SK-N-SH treated with all-trans-retinoic acid at 6 μM for 48 hours (cell line): ENCODE results near the gene AMPD3.

Source experiments
- ATAC-seq: fragments of 200-7000 bp; cut with Tn5 transposase; 3 replicates; pipeline ENCODE4 v1.9.1; 2020; ENCODE audit warnings: mild to moderate bottlenecking, moderate library complexity
- BACH2 ChIP-seq: fragments of 250-450 bp; sonication (Bioruptor Pico); IDR thresholded peaks from 2 replicates; pipeline ENCODE4 v1.9.0; 2021; ENCODE audit warnings: mild to moderate bottlenecking, borderline replicate concordance
- CSDC2 ChIP-seq: fragments of 250-450 bp; sonication (Bioruptor Pico); IDR thresholded peaks from 2 replicates; pipeline ENCODE4 v1.5.0; 2020; ENCODE audit warnings: mild to moderate bottlenecking, moderate library complexity
- CSRNP3 ChIP-seq: fragments of 250-450 bp; sonication (Bioruptor Pico); IDR thresholded peaks from 2 replicates; pipeline ENCODE4 v1.5.1; 2021; ENCODE audit warnings: mild to moderate bottlenecking, moderate library complexity
- ESRRG ChIP-seq: fragments of 250-450 bp; sonication (Bioruptor Pico); IDR thresholded peaks from 2 replicates; pipeline ENCODE4 v1.6.1; 2021; ENCODE audit warnings: mild to moderate bottlenecking
- GLIS3 ChIP-seq: fragments of 250-450 bp; sonication (Bioruptor Pico); IDR thresholded peaks from 2 replicates; pipeline ENCODE4 v1.5.0; 2020; ENCODE audit warnings: mild to moderate bottlenecking, moderate library complexity
- ISL1 ChIP-seq: fragments of 250-450 bp; sonication (Bioruptor Pico); IDR thresholded peaks from 2 replicates; pipeline ENCODE4 v2.1.2; 2022; ENCODE audit warnings: mild to moderate bottlenecking, moderate library complexity
- OSR1 ChIP-seq: fragments of 250-450 bp; sonication (Bioruptor Pico); IDR thresholded peaks from 2 replicates; pipeline ENCODE4 v1.8.0; 2022; ENCODE audit warnings: moderate library complexity, mild to moderate bottlenecking, inconsistent platforms
- PATZ1 ChIP-seq: fragments of 250-450 bp; sonication (Bioruptor Pico); IDR thresholded peaks from 2 replicates; pipeline ENCODE4 v1.8.0; 2020; ENCODE audit warnings: mild to moderate bottlenecking, moderate library complexity, borderline replicate concordance
- PPARA ChIP-seq: fragments of 250-450 bp; sonication (Bioruptor Pico); IDR thresholded peaks from 2 replicates; pipeline ENCODE4 v1.5.0; 2020; ENCODE audit warnings: mild to moderate bottlenecking, borderline replicate concordance
- RARB ChIP-seq: fragments of 250-450 bp; sonication (Bioruptor Pico); IDR thresholded peaks from 2 replicates; pipeline ENCODE4 v1.8.0; 2021; ENCODE audit warnings: mild to moderate bottlenecking, moderate library complexity
- SNAI2 ChIP-seq: fragments of 250-450 bp; sonication (Bioruptor Pico); IDR thresholded peaks from 2 replicates; pipeline ENCODE4 v1.5.0; 2020; ENCODE audit warnings: mild to moderate bottlenecking, moderate library complexity
- TCF4 ChIP-seq: fragments of 250-450 bp; sonication (Bioruptor Pico); IDR thresholded peaks from 2 replicates; pipeline ENCODE4 v1.8.0; 2021; ENCODE audit warnings: mild to moderate bottlenecking, moderate library complexity, borderline replicate concordance
- TOX ChIP-seq: fragments of 250-450 bp; sonication (Bioruptor Pico); IDR thresholded peaks from 2 replicates; pipeline ENCODE4 v1.8.0; 2021; ENCODE audit warnings: mild to moderate bottlenecking, moderate library complexity, borderline replicate concordance
- ZC3H10 ChIP-seq: fragments of 250-450 bp; sonication (Bioruptor Pico); IDR thresholded peaks from 2 replicates; pipeline ENCODE4 v1.5.1; 2021; ENCODE audit warnings: mild to moderate bottlenecking, moderate library complexity
- ZFP3 ChIP-seq: fragments of 250-450 bp; sonication (Bioruptor Pico); IDR thresholded peaks from 2 replicates; pipeline ENCODE4 v1.5.0; 2020; ENCODE audit warnings: mild to moderate bottlenecking, moderate library complexity
- ZFP30 ChIP-seq: fragments of 450-650 bp; formaldehyde crosslinking; IDR thresholded peaks from 2 replicates; pipeline ENCODE4 v1.5.0; 2022; ENCODE audit warnings: mild to moderate bottlenecking, moderate library complexity
- ZNF565 ChIP-seq: fragments of 450-650 bp; formaldehyde crosslinking; conservative IDR thresholded peaks from 2 replicates; pipeline ENCODE4 v1.5.0; 2020; ENCODE audit warnings: low read depth, mild to moderate bottlenecking, moderate library complexity
- ZNF70 ChIP-seq: fragments of 450-650 bp; formaldehyde crosslinking; IDR thresholded peaks from 2 replicates; pipeline ENCODE4 v1.5.0; 2020; ENCODE audit warnings: mild to moderate bottlenecking, moderate library complexity
- ZNF8 ChIP-seq: fragments of 450-650 bp; formaldehyde crosslinking; IDR thresholded peaks from 2 replicates; pipeline ENCODE4 v1.5.0; 2020; ENCODE audit warnings: mild to moderate bottlenecking, moderate library complexity
- TF ChIP-seq, protein P1 (sequence below): fragments of 250-450 bp; sonication (Bioruptor Pico); IDR thresholded peaks from 2 replicates; pipeline ENCODE4 v1.5.1; 2020; ENCODE audit warnings: low read depth, mild to moderate bottlenecking, moderate library complexity
- TF ChIP-seq, protein P2 (sequence below): fragments of 250-450 bp; sonication (Bioruptor Pico); IDR thresholded peaks from 2 replicates; pipeline ENCODE4 v1.5.0; 2020; ENCODE audit warnings: mild to moderate bottlenecking, moderate library complexity
- TF ChIP-seq, protein P3 (sequence below): fragments of 250-450 bp; sonication (Bioruptor Pico); IDR thresholded peaks from 2 replicates; pipeline ENCODE4 v1.8.0; 2021; ENCODE audit warnings: low read depth, mild to moderate bottlenecking, moderate library complexity, borderline replicate concordance

Gene AMPD3

DNA sequence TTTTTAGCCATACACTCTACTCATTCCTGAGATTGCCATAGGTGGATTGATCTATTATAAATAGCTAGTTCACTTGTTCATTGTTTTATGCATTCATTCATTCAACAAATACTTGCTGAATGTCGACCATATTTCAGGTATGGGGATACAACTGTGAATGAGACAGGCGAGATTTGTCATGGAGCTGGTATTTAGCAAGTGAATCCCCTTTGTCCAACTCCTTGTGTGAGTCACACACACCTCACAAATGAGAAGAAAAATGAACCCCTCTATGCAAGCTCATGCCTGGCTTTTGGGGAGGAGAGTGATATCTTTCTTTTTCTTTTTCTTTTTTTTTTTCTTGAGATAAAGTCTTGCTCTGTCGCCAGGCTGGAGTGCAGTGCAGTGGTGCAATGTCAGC is 1.8 kb upstream of the AMPD3 start:
- no peak for TF ChIP-seq ZFP3
- TF ChIP-seq TOX (CRISPR knock-in tag): no peak
- TF ChIP-seq SNAI2 (CRISPR knock-in tag): no peak
- TF ChIP-seq ESRRG (CRISPR knock-in tag): no peak
- no peak for TF ChIP-seq PATZ1 (CRISPR knock-in tag)
- no peak for TF ChIP-seq PPARA (CRISPR knock-in tag)
- TF ChIP-seq, protein P1, sequence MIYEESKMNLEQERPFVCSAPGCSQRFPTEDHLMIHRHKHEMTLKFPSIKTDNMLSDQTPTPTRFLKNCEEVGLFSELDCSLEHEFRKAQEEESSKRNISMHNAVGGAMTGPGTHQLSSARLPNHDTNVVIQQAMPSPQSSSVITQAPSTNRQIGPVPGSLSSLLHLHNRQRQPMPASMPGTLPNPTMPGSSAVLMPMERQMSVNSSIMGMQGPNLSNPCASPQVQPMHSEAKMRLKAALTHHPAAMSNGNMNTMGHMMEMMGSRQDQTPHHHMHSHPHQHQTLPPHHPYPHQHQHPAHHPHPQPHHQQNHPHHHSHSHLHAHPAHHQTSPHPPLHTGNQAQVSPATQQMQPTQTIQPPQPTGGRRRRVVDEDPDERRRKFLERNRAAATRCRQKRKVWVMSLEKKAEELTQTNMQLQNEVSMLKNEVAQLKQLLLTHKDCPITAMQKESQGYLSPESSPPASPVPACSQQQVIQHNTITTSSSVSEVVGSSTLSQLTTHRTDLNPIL (CRISPR knock-in tag): no peak
- no peak for TF ChIP-seq ZNF565 (CRISPR knock-in tag)
- no peak for TF ChIP-seq CSRNP3 (CRISPR knock-in tag)
- TF ChIP-seq GLIS3: no peak
- no peak for TF ChIP-seq BACH2 (CRISPR knock-in tag)
- TF ChIP-seq ISL1: no peak
- no peak for TF ChIP-seq ZC3H10 (CRISPR knock-in tag)
- no peak for TF ChIP-seq OSR1 (CRISPR knock-in tag)
- TF ChIP-seq, protein P2, sequence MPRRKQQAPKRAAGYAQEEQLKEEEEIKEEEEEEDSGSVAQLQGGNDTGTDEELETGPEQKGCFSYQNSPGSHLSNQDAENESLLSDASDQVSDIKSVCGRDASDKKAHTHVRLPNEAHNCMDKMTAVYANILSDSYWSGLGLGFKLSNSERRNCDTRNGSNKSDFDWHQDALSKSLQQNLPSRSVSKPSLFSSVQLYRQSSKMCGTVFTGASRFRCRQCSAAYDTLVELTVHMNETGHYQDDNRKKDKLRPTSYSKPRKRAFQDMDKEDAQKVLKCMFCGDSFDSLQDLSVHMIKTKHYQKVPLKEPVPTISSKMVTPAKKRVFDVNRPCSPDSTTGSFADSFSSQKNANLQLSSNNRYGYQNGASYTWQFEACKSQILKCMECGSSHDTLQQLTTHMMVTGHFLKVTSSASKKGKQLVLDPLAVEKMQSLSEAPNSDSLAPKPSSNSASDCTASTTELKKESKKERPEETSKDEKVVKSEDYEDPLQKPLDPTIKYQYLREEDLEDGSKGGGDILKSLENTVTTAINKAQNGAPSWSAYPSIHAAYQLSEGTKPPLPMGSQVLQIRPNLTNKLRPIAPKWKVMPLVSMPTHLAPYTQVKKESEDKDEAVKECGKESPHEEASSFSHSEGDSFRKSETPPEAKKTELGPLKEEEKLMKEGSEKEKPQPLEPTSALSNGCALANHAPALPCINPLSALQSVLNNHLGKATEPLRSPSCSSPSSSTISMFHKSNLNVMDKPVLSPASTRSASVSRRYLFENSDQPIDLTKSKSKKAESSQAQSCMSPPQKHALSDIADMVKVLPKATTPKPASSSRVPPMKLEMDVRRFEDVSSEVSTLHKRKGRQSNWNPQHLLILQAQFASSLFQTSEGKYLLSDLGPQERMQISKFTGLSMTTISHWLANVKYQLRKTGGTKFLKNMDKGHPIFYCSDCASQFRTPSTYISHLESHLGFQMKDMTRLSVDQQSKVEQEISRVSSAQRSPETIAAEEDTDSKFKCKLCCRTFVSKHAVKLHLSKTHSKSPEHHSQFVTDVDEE: no peak
- TF ChIP-seq, protein P3, sequence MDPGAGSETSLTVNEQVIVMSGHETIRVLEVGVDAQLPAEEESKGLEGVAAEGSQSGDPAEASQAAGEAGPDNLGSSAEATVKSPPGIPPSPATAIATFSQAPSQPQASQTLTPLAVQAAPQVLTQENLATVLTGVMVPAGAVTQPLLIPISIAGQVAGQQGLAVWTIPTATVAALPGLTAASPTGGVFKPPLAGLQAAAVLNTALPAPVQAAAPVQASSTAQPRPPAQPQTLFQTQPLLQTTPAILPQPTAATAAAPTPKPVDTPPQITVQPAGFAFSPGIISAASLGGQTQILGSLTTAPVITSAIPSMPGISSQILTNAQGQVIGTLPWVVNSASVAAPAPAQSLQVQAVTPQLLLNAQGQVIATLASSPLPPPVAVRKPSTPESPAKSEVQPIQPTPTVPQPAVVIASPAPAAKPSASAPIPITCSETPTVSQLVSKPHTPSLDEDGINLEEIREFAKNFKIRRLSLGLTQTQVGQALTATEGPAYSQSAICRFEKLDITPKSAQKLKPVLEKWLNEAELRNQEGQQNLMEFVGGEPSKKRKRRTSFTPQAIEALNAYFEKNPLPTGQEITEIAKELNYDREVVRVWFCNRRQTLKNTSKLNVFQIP: no peak
- no peak for TF ChIP-seq ZNF8 (CRISPR knock-in tag)
- TF ChIP-seq ZNF70 (CRISPR knock-in tag): no peak
- TF ChIP-seq TCF4 (CRISPR knock-in tag): no peak
- ATAC-seq: no peak

- ATAC-seq: peak; percentile 75
These were observed 798 bp downstream of the AMPD3 start for GRCh38 chr11:10455637-10456487.

More at GRCh38 chr11:10455637-10456487, 798 bp downstream of the AMPD3 start:
- TF ChIP-seq ZFP30 (CRISPR knock-in tag) (no peak), RARB (CRISPR knock-in tag) (no peak), ZNF8 (CRISPR knock-in tag) (no peak), ZC3H10 (CRISPR knock-in tag) (no peak), ZNF70 (CRISPR knock-in tag) (no peak), ZFP3 (no peak), ESRRG (CRISPR knock-in tag) (no peak), CSDC2 (CRISPR knock-in tag) (no peak)
- TF ChIP-seq, protein P1 (CRISPR knock-in tag): no peak
- TF ChIP-seq, protein P3: no peak
